HAP-1 (cell line): ENCODE data around the gene ACD.
"Not testable (repeated sequence)": the region's sequence is repeated elsewhere in the genome, so short reads cannot be mapped to it uniquely, and the experiment has no call there.

Source experiments
- DNase-seq, 2 experiments: peaks; one replicate each; pipeline ENCODE4 v3.0.0-alpha.2; 2016 to 2020; ENCODE audit warnings: low spot score in 2 of 2
- H3K27me3 ChIP-seq: fragments of 250-450 bp; sonication (Bioruptor Pico); 2 replicates; pipeline ENCODE4 v1.5.1; 2020; ENCODE audit warnings: low read depth, mild to moderate bottlenecking, moderate library complexity
- H3K36me3 ChIP-seq: fragments of 250-450 bp; sonication (Bioruptor Pico); replicated peaks from 2 replicates; pipeline ENCODE4 v1.5.1; 2020; ENCODE audit warnings: mild to moderate bottlenecking
- H3K4me1 ChIP-seq: fragments of 250-450 bp; sonication (Bioruptor Pico); 2 replicates; pipeline ENCODE4 v1.5.1; 2020; ENCODE audit warnings: mild to moderate bottlenecking
- H3K4me3 ChIP-seq: fragments of 250-450 bp; sonication (Bioruptor Pico); 2 replicates; pipeline ENCODE4 v1.5.1; 2020; ENCODE audit warnings: mild to moderate bottlenecking, moderate library complexity
- H3K9me3 ChIP-seq: fragments of 250-450 bp; sonication (Bioruptor Pico); 2 replicates; pipeline ENCODE4 v1.5.1; 2020; ENCODE audit warnings: mild to moderate bottlenecking, moderate library complexity
- in situ Hi-C: fragments of 300-500 bp; cut with MboI; formaldehyde crosslinking; loops from 3 replicates; pipeline ENCODE4 v1.14.3; 2020; ENCODE audit warnings: low sequenced_read_pairs, inconsistent platforms, mixed read lengths

The ACD gene

GRCh38 chr16:67659675-67660563, at the start of gene ACD:
Gene ACD (minus strand): TSS chr16:67660260. CDS start chr16:67660220, 40 bp downstream.
- Histone ChIP-seq H3K9me3 (no peaks in the 10 kb centered on the region), H3K27me3 (no peaks in the 10 kb centered on the region), H3K4me3 (peak within 1 kb of the TSS; percentile 99), H3K4me1 (peaks cover 4% of the 10 kb centered on the region), H3K36me3 (peaks cover 42% of the 10 kb centered on the region)
- DNase-seq, result peak; percentile 77 to 92
- in situ Hi-C loops, result no loop called here

DNA sequence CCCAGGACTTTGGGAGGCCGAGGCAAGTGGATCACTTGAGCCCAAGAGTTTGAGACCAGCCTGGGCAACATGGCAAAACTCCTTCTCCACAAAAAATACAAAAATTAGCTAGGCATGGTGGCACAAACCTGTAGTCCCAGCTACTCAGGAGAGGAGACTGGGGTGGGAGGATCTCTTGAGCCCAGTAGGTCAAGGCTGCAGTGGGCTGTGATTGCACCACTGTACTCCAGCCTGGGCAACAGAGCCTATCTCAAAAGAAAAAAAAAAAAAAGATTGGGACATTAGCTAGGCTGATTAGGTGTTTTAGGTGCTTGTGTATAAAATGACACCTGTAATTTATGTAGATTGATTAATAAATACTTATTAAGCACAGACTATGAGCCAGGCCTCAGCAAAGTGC, 49.0 kb upstream of the ACD start:
- no peaks in the 10 kb centered on the region for H3K36me3 ChIP-seq
- in situ Hi-C loops, result no loop called here
- H3K27me3 ChIP-seq, result no peaks in the 10 kb centered on the region
- peaks cover 12% of the 10 kb centered on the region for H3K4me1 ChIP-seq
- DNase-seq, result no peak
- H3K9me3 ChIP-seq, result no peaks in the 10 kb centered on the region
- no peak overlapping the region for H3K4me3 ChIP-seq

GRCh38 chr16:67708368-67708771, 48.3 kb upstream of the ACD start:
- Histone ChIP-seq H3K4me3 (no peak overlapping the region), H3K27me3 (no peaks in the 10 kb centered on the region), H3K9me3 (no peaks in the 10 kb centered on the region), H3K36me3 (no peaks in the 10 kb centered on the region), H3K4me1 (peaks cover 12% of the 10 kb centered on the region)
- DNase-seq, result no peak
- in situ Hi-C loops, result no loop called here

DNA sequence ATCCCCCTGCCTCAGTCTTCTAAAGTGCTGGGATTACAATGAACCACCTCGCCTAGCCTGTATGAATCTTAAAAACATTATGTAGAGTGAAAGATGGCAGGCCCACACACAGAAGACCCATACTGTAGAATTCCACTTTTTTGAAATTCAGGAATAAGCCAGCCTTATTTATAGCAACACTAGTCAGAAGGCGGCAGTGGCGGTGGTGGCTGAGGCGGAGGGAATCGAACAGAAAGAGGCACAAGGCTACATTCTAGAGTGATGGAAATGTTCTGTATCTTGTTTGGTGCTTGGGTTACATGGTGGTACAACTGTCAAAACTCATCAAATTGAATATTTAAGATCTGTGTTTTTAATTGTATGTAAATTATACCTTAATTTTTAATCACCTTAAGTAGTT, 47.7 kb upstream of the ACD start:
- Histone ChIP-seq H3K36me3 (no peaks in the 10 kb centered on the region), H3K9me3 (no peaks in the 10 kb centered on the region), H3K27me3 (no peaks in the 10 kb centered on the region), H3K4me3 (no peak overlapping the region), H3K4me1 (peaks cover 12% of the 10 kb centered on the region)
- DNase-seq, result no peak
- in situ Hi-C loops, result no loop called here

DNA sequence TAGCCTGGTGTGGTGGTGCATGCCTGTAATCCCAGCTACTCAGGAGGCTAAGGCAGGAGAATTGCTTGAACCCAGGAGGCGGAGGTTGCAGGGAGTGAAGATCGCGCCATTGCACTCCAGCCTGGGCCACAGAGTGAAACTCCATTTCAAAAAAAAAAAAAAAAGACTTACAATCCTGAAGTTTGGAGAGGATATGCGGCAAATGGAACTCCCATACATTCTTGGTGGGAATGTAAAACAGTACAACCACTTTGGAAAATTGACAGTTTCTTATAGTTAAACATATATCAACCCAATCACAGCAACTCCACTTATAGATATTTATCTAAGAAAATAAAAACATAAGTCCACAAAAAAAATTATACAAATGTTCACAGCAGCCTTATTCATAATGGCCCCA, 47.1 kb upstream of the ACD start:
- Histone ChIP-seq H3K36me3 (no peaks in the 10 kb centered on the region), H3K4me3 (no peak overlapping the region), H3K4me1 (peaks cover 12% of the 10 kb centered on the region), H3K27me3 (no peaks in the 10 kb centered on the region), H3K9me3 (no peaks in the 10 kb centered on the region)
- in situ Hi-C loops, result no loop called here
- DNase-seq, result no peak

DNA sequence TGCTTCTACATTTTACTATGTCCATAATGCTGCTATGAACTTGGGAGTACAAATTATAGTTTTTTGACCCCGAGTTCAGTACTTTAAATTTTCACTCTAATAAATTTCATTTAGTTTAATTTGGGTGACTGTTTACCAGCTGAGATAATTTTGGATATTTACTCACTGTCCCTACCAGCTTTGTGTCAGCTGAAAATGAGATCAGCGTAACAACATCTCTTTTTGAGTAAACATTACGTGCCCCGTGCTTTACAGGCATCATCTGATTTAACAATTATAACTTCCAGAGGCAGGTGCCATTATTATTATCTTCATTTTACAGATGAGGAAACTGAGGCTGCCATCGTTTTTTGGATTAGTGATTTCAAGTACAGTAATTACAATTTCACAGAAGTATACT, 44.0 kb upstream of the ACD start:
- Histone ChIP-seq H3K4me1 (peaks cover 6% of the 10 kb centered on the region; the same call in 1 of the 2 replicates), H3K27me3 (no peaks in the 10 kb centered on the region), H3K9me3 (no peaks in the 10 kb centered on the region; the same call in 1 of the 2 replicates), H3K36me3 (no peaks in the 10 kb centered on the region), H3K4me3 (no peak overlapping the region)
- DNase-seq, result no peak
- in situ Hi-C loops, result no loop called here

GRCh38 chr16:67703626-67704025, 43.6 kb upstream of the ACD start:
- in situ Hi-C loops, result no loop called here

GRCh38 chr16:67702130-67702529, 42.1 kb upstream of the ACD start:
- in situ Hi-C loops, result no loop called here
- H3K36me3 ChIP-seq, result no peaks in the 10 kb centered on the region; the same call in 1 of the 2 replicates
- no peaks in the 10 kb centered on the region for H3K27me3 ChIP-seq
- no peaks in the 10 kb centered on the region for H3K4me1 ChIP-seq
- no peak for DNase-seq
- H3K9me3 ChIP-seq, result no peaks in the 10 kb centered on the region; the same call in 1 of the 2 replicates
- no peak overlapping the region for H3K4me3 ChIP-seq

More at GRCh38 chr16:67703626-67704025, 43.6 kb upstream of the ACD start:
- Histone ChIP-seq H3K36me3 (no peaks in the 10 kb centered on the region; the same call in 1 of the 2 replicates), H3K27me3 (no peaks in the 10 kb centered on the region), H3K4me3 (no peak overlapping the region), H3K4me1 (peaks cover 1% of the 10 kb centered on the region; the same call in 1 of the 2 replicates), H3K9me3 (no peaks in the 10 kb centered on the region; the same call in 1 of the 2 replicates)
- DNase-seq, result no peak

GRCh38 chr16:67701420-67701819, 41.4 kb upstream of the ACD start:
- H3K36me3 ChIP-seq, result no peaks in the 10 kb centered on the region; the same call in 1 of the 2 replicates
- in situ Hi-C loops, result no loop called here
- H3K27me3 ChIP-seq, result no peaks in the 10 kb centered on the region
- DNase-seq, result no peak
- H3K9me3 ChIP-seq, result no peaks in the 10 kb centered on the region; the same call in 1 of the 2 replicates
- H3K4me1 ChIP-seq, result no peaks in the 10 kb centered on the region
- no peak overlapping the region for H3K4me3 ChIP-seq

DNA sequence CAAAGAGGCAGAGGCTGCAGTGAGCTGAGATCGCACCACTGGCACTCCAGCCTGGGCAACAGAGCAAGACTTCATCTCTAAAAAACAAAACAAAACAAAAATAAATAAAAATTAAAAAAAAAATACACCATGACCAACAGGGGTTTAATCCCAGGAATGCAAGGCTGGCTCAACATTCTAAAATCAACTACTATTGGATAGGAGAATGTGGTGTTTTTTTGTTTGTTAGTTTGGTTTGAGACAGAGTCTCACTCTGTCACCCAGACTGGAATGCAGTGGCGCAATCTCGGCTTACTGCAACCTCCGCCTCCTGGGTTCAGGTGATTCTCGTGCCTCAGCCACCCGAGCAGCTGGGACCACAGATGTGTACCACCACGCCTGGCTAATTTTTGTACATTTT, 39.2 kb upstream of the ACD start:
- in situ Hi-C loops, result no loop called here

DNA sequence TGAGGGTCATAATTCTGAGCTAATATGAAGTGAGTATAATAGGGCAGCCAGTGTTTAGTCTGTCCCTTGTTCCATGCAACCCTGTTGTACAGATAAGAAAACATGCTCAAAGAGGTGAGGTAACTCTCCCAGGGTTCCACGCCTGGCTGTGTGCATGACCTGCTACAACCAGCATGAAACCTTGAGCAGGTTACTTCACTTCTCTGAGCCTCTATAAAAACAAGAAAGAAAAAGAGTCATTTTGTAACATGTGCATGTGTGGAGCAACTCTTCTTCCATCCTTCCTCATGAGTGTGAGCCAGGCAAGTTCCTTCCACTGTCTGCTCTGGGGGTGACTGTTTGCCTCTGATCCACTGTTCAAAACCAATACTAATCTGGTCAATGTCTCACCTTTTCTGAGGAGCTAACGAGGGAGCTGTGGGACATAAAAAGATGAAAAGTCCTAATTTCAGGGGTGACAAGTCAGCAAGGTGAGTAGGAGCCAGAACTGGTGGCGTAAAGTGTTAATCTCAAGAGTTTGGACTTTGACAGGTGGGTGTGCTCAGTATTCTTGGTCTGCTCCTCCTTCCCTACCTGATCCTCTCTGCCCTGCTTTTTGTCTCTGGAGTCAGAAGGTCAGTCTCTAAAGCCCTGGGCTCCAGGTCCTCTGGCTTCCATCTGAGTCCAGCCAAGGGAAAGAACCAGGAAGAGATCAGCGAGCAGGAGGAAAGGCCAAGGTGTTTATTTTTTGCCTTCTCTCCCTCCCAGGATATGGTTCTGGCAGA, 37.5 kb upstream of the ACD start:
- no peaks in the 10 kb centered on the region; the same call in 1 of the 2 replicates for H3K36me3 ChIP-seq
- in situ Hi-C loops, result no loop called here
- H3K27me3 ChIP-seq, result no peaks in the 10 kb centered on the region
- H3K4me1 ChIP-seq, result no peaks in the 10 kb centered on the region
- DNase-seq, result no peak
- H3K4me3 ChIP-seq, result no peak overlapping the region
- H3K9me3 ChIP-seq, result no peaks in the 10 kb centered on the region; the same call in 1 of the 2 replicates

More for the DNA sequence above, 39.2 kb upstream of the ACD start:
- DNase-seq, result no peak
- Histone ChIP-seq H3K9me3 (no peaks in the 10 kb centered on the region; the same call in 1 of the 2 replicates), H3K36me3 (no peaks in the 10 kb centered on the region; the same call in 1 of the 2 replicates), H3K4me3 (no peak overlapping the region), H3K4me1 (no peaks in the 10 kb centered on the region), H3K27me3 (no peaks in the 10 kb centered on the region)

GRCh38 chr16:67694611-67695010, 34.6 kb upstream of the ACD start:
- H3K9me3 ChIP-seq, result no peaks in the 10 kb centered on the region; the same call in 1 of the 2 replicates
- no peaks in the 10 kb centered on the region; the same call in none of the 2 replicates for H3K36me3 ChIP-seq
- DNase-seq, result no peak
- no peaks in the 10 kb centered on the region for H3K27me3 ChIP-seq
- no peak overlapping the region for H3K4me3 ChIP-seq
- in situ Hi-C loops, result no loop called here
- H3K4me1 ChIP-seq, result no peaks in the 10 kb centered on the region

- H3K4me3 ChIP-seq, H3K9me3 ChIP-seq, H3K36me3 ChIP-seq, H3K27me3 ChIP-seq, H3K4me1 ChIP-seq, DNase-seq, in situ Hi-C loops: not testable (repeated sequence)
Observed at GRCh38 chr16:67693517-67694285, 33.6 kb upstream of the ACD start.
